ENCODE results near the gene MROH7.

Gene MROH7

DNA sequence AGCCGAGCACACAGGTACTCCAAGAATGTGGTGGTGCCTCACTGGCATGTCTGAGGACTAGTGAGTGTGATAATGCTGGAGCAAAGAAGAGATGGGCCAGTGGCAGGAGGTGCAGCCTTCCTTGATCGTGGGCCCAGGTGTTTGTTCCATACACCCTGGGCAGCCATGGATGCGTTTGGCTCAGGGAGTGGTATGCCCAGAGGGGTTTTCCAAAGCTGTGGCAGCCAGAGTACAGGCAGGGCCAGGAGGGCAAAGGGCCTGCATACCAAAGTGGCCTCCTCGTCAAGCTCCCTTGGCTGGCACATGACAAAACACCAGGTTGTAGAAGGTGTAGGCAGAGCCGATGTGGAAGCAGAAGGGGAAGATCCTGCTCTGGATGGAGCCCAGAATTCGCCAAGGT lies 103.7 kb downstream of the MROH7 start:
- no peak for DNase-seq

DNA sequence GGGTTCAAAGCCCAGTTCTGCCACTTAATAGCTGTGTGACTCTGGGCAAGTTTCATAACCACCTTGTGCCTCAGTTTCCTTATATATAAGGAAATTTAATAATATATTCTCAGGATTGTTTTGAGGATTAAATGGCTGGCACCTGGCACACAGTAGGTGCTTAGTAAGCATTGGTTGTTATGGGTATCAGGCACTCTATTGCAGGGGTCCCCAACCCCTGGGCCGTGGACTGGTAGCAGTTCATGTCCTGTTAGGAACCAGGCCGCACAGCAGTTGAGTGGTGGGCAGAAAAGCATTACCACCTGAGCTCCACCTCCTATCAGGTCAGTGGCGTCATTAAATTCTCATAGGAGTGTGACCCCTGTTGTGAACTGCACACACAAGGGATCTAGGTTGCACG lies 104.3 kb downstream of the MROH7 start:
- no peak for DNase-seq

- no peak for DNase-seq
These were observed 106.7 kb downstream of the MROH7 start for GRCh38 chr1:54748094-54748835.

DNA sequence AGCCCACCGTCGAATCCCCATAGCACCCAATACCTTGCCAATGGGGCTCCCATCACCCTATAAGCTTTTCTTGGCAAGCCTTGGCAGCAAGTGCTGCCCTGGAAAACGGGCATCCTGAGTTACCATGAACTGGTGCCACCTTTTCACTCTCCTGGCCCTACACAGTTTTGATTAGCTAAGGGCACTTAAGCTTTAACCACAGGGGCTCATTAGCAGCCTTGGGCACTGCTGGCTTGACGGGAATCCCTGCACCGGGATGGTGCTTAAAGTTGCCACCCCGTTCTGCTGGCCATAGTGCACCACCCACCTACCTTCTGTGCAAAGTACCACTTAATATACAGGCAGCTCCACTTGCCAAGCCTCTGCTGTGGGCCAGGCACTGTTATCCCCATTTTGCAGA lies 109.0 kb downstream of the MROH7 start:
- DNase-seq: no peak

- no peak for DNase-seq
These were observed 109.8 kb downstream of the MROH7 start for GRCh38 chr1:54751426-54751825.

- no peak for DNase-seq
These were observed 112.5 kb downstream of the MROH7 start for GRCh38 chr1:54754045-54754444.

DNA sequence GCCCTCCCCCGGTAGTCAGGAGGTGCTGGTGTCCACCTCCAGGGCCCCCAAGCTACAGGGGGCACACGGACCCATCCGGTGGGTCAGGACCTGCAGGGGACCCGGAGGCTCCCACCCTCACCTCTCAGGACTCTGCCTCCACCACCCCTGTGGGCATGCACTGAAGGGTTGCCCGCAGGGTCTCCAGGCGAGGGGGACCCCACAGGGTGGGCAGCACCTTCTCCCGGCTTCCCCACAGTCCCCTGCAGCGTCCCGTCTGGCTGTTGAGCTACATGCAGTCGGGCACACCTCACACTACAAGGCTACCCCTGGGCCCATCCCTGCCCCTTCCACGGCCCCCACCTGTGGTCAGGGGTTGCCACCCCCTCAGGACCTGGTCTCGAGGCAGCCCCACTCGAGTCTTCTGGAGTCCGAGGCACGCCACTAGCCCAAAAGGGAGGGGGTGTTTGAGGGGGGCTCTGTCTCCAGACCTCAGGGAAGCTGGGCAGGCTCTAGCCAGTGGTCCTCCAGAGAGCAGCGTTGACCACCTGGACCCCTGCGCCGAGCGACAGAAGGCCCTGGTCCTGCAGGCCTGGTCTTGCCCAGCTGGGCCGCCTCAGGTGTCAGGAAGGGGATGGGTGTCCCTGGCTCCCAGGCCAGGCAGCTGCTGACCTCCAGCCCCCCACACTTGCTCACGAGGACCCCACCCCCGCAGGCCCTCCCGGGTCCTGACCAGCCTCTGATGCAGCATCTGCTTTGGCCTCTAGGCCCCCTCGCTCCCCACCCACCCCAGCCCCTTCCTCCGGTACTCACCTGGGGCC lies 113.1 kb downstream of the MROH7 start:
- DNase-seq: no peak

- no peak for DNase-seq
These were observed 116.2 kb downstream of the MROH7 start for GRCh38 chr1:54757833-54758232.

DNA sequence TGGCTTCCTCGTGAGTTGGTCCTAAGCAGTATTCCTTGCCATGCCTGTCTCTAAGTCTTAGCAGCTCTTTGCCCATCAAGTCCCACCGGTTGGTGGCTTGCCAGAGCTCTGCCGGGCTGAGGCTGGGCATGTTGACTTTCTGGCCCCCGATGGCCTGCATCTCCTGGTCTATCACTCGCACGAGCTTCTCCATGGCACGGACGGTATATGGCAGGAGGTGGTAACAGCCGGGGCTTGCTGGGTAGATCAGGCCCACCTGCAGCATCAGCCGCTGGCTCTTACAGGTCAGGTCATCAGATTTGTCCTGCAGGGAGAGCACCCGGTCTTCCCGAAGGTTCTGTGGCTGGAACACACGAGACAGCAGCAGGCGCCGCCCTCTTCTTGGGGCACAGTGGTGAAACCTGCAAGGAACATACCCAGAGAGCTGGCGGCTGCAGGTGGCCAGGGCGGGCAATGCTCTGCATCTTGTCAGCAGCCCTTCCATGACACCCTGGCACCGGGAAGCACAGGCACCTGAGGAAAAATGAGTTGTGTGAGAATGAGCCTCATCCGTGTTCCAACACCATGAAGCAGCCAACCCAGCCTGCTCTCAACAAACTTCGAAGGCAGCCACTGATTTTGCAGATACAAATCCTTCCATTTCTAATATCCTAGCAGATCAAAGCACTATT lies 117.2 kb downstream of the MROH7 start:
- DNase-seq: no peak

All from NCI-H1092 (cell line).